ENCODE results near the gene STX4. TPM values are rescaled to one million over a fixed set of nuclear protein-coding genes. Genes with fewer than 3 reads are reported as not detected.

STX4 gene
- total RNA-seq, 4 donors from 2014 or later, result 45.7 to 70.7 (median 55.6) TPM

- TF ChIP-seq, protein P1, sequence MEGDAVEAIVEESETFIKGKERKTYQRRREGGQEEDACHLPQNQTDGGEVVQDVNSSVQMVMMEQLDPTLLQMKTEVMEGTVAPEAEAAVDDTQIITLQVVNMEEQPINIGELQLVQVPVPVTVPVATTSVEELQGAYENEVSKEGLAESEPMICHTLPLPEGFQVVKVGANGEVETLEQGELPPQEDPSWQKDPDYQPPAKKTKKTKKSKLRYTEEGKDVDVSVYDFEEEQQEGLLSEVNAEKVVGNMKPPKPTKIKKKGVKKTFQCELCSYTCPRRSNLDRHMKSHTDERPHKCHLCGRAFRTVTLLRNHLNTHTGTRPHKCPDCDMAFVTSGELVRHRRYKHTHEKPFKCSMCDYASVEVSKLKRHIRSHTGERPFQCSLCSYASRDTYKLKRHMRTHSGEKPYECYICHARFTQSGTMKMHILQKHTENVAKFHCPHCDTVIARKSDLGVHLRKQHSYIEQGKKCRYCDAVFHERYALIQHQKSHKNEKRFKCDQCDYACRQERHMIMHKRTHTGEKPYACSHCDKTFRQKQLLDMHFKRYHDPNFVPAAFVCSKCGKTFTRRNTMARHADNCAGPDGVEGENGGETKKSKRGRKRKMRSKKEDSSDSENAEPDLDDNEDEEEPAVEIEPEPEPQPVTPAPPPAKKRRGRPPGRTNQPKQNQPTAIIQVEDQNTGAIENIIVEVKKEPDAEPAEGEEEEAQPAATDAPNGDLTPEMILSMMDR (IDR thresholded peaks at IDR 0.05; ENCODE audit: low read depth), result no peak
Observed at GRCh38 chr16:31071861-31072260, 38.5 kb downstream of the STX4 start.

- TF ChIP-seq, protein P1 (IDR thresholded peaks at IDR 0.05; ENCODE audit: low read depth), result no peak
Observed at GRCh38 chr16:31072540-31073141, 39.3 kb downstream of the STX4 start.

GRCh38 chr16:31073142-31073969, 40.0 kb downstream of the STX4 start:
- TF ChIP-seq, protein P1 (IDR thresholded peaks at IDR 0.05; ENCODE audit: low read depth), result no peak

GRCh38 chr16:31073970-31074813, 40.8 kb downstream of the STX4 start, which contains the start of the genes ZNF646 and ZNF668:
Gene ZNF646, plus strand, starts transcription at chr16:31074422. Its CDS starts 1,903 bp downstream, at chr16:31076325.
Gene ZNF668, minus strand, starts transcription at chr16:31074240. Its CDS starts 9,781 bp downstream, at chr16:31064459.
- TF ChIP-seq, protein P1 (IDR thresholded peaks at IDR 0.05; ENCODE audit: low read depth), result no peak

DNA sequence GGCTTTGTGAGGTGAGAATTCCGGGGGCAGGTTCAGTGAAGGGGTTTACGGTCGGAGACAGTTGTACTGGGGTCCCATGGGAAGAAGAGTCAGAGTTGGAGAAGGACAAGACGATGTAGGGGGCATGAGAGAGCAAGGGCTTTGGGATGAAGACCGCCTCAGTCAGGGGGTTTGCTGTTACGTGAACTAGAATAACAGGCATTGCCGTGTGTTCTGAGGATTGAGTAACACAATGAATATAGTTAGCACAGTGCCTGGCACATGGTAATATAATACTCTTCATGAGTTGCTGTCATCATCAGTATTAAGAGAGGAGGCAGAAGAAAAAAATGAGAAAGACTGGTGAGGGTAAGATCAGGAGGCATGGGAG, 41.4 kb downstream of the STX4 start:
- TF ChIP-seq, protein P1 (IDR thresholded peaks at IDR 0.05; ENCODE audit: low read depth), result no peak

DNA sequence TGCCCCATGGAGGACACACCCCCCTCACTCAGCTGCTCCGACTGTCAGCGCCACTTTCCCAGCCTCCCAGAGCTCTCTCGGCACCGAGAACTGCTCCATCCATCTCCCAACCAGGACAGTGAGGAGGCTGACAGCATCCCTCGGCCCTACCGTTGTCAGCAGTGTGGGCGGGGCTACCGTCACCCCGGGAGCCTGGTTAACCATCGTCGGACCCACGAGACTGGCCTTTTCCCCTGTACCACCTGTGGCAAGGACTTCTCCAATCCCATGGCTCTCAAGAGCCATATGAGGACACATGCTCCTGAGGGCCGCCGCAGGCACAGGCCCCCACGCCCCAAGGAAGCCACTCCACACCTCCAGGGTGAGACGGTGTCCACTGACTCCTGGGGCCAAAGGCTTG, 43.0 kb downstream of the STX4 start:
- TF ChIP-seq, protein P1 (IDR thresholded peaks at IDR 0.05; ENCODE audit: low read depth), result no peak

Measured in subcutaneous adipose tissue (tissue), 4 donors.